GM10266 (cell line): Measurements from ENCODE around the gene TKTL1.
A peak's percentile ranks its signal among the peaks of the same experiment; 100 is the strongest.
"Not testable (repeated sequence)": the region's sequence is repeated elsewhere in the genome, so short reads cannot be mapped to it uniquely, and the experiment has no call there.

Source experiments
- DNase-seq: peaks from one replicate; pipeline ENCODE4 v3.0.0; 2012; ENCODE audit errors: extremely low spot score
- TF ChIP-seq, protein P1 (sequence below): IDR thresholded peaks from 2 replicates; pipeline ENCODE4 v1.5.1; 2012; ENCODE audit warnings: mild to moderate bottlenecking, low read depth; ENCODE audit not compliant: control insufficient read depth, insufficient read depth; ENCODE audit errors: missing control alignments

The TKTL1 gene

DNA sequence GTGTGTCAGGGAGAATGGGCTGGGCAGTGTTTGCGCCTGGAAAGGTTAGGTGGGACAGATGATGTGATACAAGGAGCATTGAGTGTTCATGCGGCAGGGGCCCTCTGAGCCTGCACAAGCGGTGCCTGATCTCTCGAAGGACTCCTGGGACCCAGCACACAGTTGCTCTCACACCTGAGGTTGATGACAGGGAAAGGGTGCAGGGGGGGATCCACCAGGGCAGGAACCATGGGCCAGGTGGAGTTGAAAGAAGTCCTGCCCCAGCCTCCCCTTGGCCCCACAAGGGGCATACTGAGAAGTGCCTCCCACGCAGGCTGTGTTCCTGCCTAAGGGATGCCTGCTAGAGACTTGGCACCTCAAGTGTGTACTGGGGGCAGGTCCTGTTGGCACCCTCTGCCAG lies 33.1 kb downstream of the TKTL1 start:
- no peak for DNase-seq
- TF ChIP-seq, protein P1, sequence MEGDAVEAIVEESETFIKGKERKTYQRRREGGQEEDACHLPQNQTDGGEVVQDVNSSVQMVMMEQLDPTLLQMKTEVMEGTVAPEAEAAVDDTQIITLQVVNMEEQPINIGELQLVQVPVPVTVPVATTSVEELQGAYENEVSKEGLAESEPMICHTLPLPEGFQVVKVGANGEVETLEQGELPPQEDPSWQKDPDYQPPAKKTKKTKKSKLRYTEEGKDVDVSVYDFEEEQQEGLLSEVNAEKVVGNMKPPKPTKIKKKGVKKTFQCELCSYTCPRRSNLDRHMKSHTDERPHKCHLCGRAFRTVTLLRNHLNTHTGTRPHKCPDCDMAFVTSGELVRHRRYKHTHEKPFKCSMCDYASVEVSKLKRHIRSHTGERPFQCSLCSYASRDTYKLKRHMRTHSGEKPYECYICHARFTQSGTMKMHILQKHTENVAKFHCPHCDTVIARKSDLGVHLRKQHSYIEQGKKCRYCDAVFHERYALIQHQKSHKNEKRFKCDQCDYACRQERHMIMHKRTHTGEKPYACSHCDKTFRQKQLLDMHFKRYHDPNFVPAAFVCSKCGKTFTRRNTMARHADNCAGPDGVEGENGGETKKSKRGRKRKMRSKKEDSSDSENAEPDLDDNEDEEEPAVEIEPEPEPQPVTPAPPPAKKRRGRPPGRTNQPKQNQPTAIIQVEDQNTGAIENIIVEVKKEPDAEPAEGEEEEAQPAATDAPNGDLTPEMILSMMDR = no peak

DNA sequence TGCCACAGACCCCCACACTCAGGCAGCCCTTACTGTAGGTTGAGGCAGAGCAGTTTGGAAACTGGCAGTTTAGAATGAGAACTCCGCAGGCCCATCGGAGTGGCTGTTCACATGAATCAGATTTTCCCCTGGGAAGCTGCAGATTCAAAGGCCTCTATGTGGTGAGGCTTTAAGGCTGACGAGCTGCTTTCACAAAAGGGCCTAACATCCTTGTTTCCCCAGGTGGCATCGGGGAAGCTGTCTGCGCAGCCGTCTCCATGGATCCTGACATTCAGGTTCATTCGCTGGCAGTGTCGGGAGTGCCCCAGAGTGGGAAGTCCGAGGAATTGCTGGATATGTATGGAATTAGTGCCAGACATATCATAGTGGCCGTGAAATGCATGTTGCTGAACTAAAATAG lies 33.7 kb downstream of the TKTL1 start:
- TF ChIP-seq, protein P1 = no peak
- DNase-seq = no peak

DNA sequence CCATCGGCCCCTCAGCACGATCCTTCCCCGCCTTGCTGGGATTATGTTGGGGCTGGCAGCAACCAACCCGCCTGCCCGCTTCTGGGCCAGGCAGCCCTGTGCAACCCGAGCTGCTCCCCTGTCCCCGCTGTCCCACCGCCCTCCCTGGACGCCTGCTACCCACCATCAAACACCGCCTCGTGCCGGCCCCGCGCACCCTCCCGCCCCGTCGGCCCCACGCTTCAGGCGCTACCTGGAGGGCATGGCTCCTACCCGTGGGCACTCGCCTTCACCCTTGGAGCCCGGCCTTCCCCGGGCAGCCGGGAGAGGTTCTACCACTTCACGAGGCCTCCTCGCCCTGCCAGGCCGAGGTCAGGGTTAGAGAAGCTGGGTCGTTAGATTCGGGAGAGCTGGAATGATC lies 37.0 kb downstream of the TKTL1 start:
- TF ChIP-seq, protein P1 = no peak
- no peak for DNase-seq

GRCh38 chrX:154333116-154333515 lies 37.5 kb downstream of the TKTL1 start:
- TF ChIP-seq, protein P1 = no peak
- no peak for DNase-seq

- TF ChIP-seq, protein P1 = no peak
- DNase-seq = peak; percentile 50
These were observed 38.3 kb downstream of the TKTL1 start for GRCh38 chrX:154333837-154334271.

DNA sequence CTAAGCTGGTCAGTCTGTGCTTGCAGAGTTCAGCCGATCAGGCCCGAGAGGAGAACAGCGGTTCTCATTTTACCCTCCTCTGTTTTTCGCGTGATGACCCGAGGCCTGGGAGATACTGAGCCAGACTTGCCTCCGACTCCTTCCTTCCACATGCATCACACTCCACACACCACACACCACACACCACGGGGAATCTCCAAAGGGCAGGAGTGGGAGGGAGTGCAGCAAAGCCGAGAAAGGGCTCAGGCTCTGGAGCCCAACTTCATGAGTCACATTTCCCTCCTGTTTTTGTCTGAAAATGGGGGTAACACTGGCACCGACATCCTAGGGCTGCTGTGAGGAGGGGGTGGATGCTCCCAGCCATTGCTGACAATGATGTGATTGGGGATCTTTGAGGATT lies 38.9 kb downstream of the TKTL1 start:
- DNase-seq = no peak
- TF ChIP-seq, protein P1 = no peak

DNA sequence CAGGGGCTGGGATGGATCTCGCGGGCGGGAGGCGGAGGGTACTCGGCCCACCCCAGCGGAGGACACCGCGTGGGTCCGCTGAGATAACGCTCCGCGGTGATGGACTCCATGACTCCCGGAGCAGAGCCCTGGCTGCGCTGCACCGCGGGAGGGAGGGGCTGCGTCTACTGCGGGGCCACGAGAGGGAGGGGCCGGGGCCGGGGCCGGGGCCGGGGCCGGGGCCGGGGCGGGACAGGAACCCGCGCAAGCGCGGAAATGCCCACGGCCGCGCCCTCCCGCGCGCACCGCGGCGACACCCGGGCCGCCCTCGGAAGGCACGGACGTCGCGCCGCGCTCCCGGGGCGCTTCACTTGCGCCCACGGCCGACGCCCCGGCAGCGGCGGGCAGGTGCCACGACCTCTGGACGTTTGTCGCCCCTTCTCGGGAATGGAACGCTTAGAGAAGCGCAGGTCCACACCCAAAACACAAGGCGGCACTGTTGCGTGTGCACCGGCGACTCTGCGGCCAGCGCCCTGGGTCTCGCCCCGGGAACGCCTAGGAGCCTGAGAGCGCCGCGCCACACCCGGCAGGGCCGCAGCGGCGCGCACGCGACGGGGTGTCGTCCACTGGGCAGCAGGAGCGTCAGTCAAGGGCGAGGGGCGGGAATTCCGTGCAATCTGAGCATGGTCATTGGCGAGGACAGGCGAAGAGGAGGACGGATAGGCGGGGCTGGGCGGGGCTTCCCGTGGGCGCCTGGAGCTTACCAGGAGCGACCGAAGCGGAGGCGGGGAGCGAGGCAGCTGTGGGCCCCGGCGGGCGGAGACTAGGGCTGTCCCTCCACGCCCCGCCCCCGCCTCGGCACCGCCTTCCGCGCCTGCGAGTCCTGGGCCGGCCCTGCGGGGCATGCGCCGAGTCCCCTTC lies 46.1 kb downstream of the TKTL1 start:
- DNase-seq = not testable (repeated sequence)

- DNase-seq = not testable (repeated sequence)
These were observed 47.5 kb downstream of the TKTL1 start for GRCh38 chrX:154343063-154343462.

GRCh38 chrX:154343620-154344019 lies 48.0 kb downstream of the TKTL1 start:
- not testable (repeated sequence) for DNase-seq
